PC-9 (cell line): Measurements from ENCODE around the gene GPR17. TPM values are rescaled to one million over a fixed set of nuclear protein-coding genes. Genes with fewer than 3 reads are reported as not detected.

ENCODE experiments used
- BruUV-seq: library from RNA; stranded (reverse); fragments of 400-500 nt; replicated peaks from 2 replicates; lab custom pipeline; 2021; lab: Mats Ljungman, UMichigan
- CTCF ChIA-PET: fragments of 300-600 bp; sonication (Branson Sonifier 250); formaldehyde crosslinking; loops from one replicate; lab custom pipeline; 2022; ENCODE audit warnings: antibody characterized with exemption; lab: Charles Lee
- POLR2A ChIA-PET: fragments of 300-600 bp; sonication (Branson Sonifier 250); formaldehyde crosslinking; loops from one replicate; lab custom pipeline; 2022; ENCODE audit warnings: antibody characterized with exemption; ENCODE audit not compliant: unreplicated experiment; lab: Charles Lee
- DNase-seq, 2 experiments: peaks; one replicate each; pipeline versions ENCODE4 v3.0.0 to v3.0.0-alpha.2; 2015 to 2022; ENCODE audit warnings: mixed read lengths in 1 of 2
- H2AFZ ChIP-seq: fragments of 200-600 bp; sonication (generic); 2 replicates; pipeline ENCODE4 v1.8.1; 2017; ENCODE audit warnings: antibody characterized with exemption
- H3F3A ChIP-seq: fragments of 200-600 bp; sonication (generic); 2 replicates; pipeline ENCODE4 v1.8.1; 2017; ENCODE audit warnings: antibody characterized with exemption, mild to moderate bottlenecking, low read depth; ENCODE audit not compliant: insufficient read depth
- H3K27ac ChIP-seq: fragments of 200-600 bp; sonication (generic); 2 replicates; pipeline ENCODE4 v1.6.1; 2016; ENCODE audit warnings: mixed run types
- H3K27me3 ChIP-seq: fragments of 200-600 bp; sonication (generic); 2 replicates; pipeline ENCODE4 v1.6.1; 2016; ENCODE audit warnings: low read depth, mixed run types; ENCODE audit not compliant: insufficient read depth
- H3K36me3 ChIP-seq: fragments of 200-600 bp; sonication (generic); 2 replicates; pipeline ENCODE4 v1.6.1; 2016; ENCODE audit warnings: low read depth, mixed run types
- H3K4me1 ChIP-seq: fragments of 200-600 bp; sonication (generic); replicated peaks from 2 replicates; pipeline ENCODE4 v1.6.1; 2016; ENCODE audit warnings: mixed run types; ENCODE audit not compliant: insufficient read depth
- H3K4me2 ChIP-seq: fragments of 200-600 bp; sonication (generic); 2 replicates; pipeline ENCODE4 v1.6.1; 2017; ENCODE audit warnings: mixed run types
- H3K4me3 ChIP-seq: fragments of 200-600 bp; sonication (generic); 2 replicates; pipeline ENCODE4 v1.6.1; 2016; ENCODE audit warnings: mixed run types
- H3K79me2 ChIP-seq: fragments of 200-600 bp; sonication (generic); 2 replicates; pipeline ENCODE4 v1.6.1; 2017; ENCODE audit warnings: low read depth, mixed run types
- H3K9me2 ChIP-seq: fragments of 200-600 bp; sonication (generic); 2 replicates; pipeline ENCODE4 v1.8.1; 2017; ENCODE audit warnings: mild to moderate bottlenecking; ENCODE audit not compliant: insufficient read depth
- H3K9me3 ChIP-seq: fragments of 200-600 bp; sonication (generic); 2 replicates; pipeline ENCODE4 v1.8.1; 2016; ENCODE audit warnings: low read depth; ENCODE audit not compliant: insufficient read depth
- H4K20me1 ChIP-seq: fragments of 200-600 bp; sonication (generic); 2 replicates; pipeline ENCODE4 v1.8.1; 2017; ENCODE audit not compliant: insufficient read depth
- CTCF ChIP-seq: fragments of 200-600 bp; sonication (generic); conservative IDR thresholded peaks from 2 replicates; pipeline ENCODE4 v1.6.1; 2017; ENCODE audit warnings: mixed run types, antibody characterized with exemption, mild to moderate bottlenecking, moderate library complexity
- EZH2 ChIP-seq: fragments of 200-600 bp; sonication (generic); IDR thresholded peaks from 2 replicates; pipeline ENCODE4 v1.8.0; 2017; ENCODE audit warnings: antibody characterized with exemption, low read depth
- intact Hi-C: fragments of 100-400 bp; cut with micrococcal nuclease; formaldehyde crosslinking; loops from one replicate; pipeline ENCODE4 v1.10.0; 2022; ENCODE audit not compliant: unreplicated experiment
- total RNA-seq: library from RNA; stranded (reverse); gene quantifications from 2 replicates; pipeline ENCODE4 v1.2.3, GENCODE V29; 2021

Gene GPR17
- total RNA-seq, 1 experiment from 2014 or later = not detected

GRCh38 chr2:127628767-127629614 is 17.0 kb upstream of the GPR17 start:
- no peaks in the 10 kb centered on the region for H3K79me2 ChIP-seq
- CTCF ChIA-PET = no interaction called here
- DNase-seq = no peak
- no peaks in the 10 kb centered on the region for H3K9me3 ChIP-seq
- BruUV-seq = no TSS peak
- H3K27ac ChIP-seq = no peak overlapping the region
- intact Hi-C loops = no loop called here
- no peak overlapping the region for H3K4me3 ChIP-seq
- 0 out of 2 replicates have a peak, but pooled peaks cover 9% of the 10 kb centered on the region for H3K27me3 ChIP-seq
- H3K4me1 ChIP-seq = peaks cover 8% of the 10 kb centered on the region; the same call in 1 of the 2 replicates
- TF ChIP-seq EZH2 = no peak
- no peak for TF ChIP-seq CTCF
- no peaks in the 10 kb centered on the region for H3F3A ChIP-seq
- no peaks in the 10 kb centered on the region for H3K36me3 ChIP-seq
- no peak overlapping the region for H2AFZ ChIP-seq
- no peak overlapping the region for H3K4me2 ChIP-seq
- POLR2A ChIA-PET = no interaction called here
- H4K20me1 ChIP-seq = no peaks in the 10 kb centered on the region
- H3K9me2 ChIP-seq = no peaks in the 10 kb centered on the region

DNA sequence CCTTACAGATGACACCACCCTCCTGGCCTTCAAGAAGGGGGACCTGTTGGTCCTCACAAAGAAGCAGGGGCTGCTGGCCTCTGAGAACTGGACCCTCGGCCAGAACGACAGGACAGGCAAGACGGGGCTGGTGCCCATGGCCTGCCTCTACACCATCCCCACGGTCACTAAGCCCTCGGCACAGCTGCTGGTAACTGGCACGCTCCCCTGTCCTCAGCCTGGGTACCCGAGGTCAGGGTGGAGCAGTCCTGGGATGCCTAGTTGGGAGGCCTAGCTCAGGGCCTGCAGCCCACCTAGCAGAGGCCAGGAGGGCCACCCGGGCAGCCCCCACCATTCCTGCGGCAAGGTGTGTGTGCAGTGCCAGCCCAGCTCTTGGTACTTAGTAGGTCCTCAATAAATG is 16.3 kb upstream of the GPR17 start:
- no peak overlapping the region for H2AFZ ChIP-seq
- no peak overlapping the region for H3K4me3 ChIP-seq
- TF ChIP-seq EZH2 (no peak), CTCF (no peak)
- 0 out of 2 replicates have a peak, but pooled peaks cover 9% of the 10 kb centered on the region for H3K27me3 ChIP-seq
- ChIA-PET CTCF (no interaction called here), POLR2A (no interaction called here)
- no peaks in the 10 kb centered on the region for H3K9me2 ChIP-seq
- H3K27ac ChIP-seq = no peak overlapping the region
- no peak for DNase-seq
- H3K79me2 ChIP-seq = no peaks in the 10 kb centered on the region
- intact Hi-C loops = no loop called here
- no peaks in the 10 kb centered on the region for H4K20me1 ChIP-seq
- no peaks in the 10 kb centered on the region for H3K36me3 ChIP-seq
- peaks cover 8% of the 10 kb centered on the region; the same call in 1 of the 2 replicates for H3K4me1 ChIP-seq
- no peaks in the 10 kb centered on the region for H3F3A ChIP-seq
- BruUV-seq = no TSS peak
- no peak overlapping the region for H3K4me2 ChIP-seq
- H3K9me3 ChIP-seq = no peaks in the 10 kb centered on the region

- Histone ChIP-seq H3K4me1 (peaks cover 8% of the 10 kb centered on the region; the same call in 1 of the 2 replicates), H3K36me3 (no peaks in the 10 kb centered on the region), H4K20me1 (no peaks in the 10 kb centered on the region), H3K27ac (no peak overlapping the region), H3K79me2 (no peaks in the 10 kb centered on the region), H3F3A (no peaks in the 10 kb centered on the region), H3K9me2 (no peaks in the 10 kb centered on the region), H3K4me2 (no peak overlapping the region), H2AFZ (no peak overlapping the region), H3K4me3 (no peak overlapping the region), H3K9me3 (no peaks in the 10 kb centered on the region), H3K27me3 (0 out of 2 replicates have a peak, but pooled peaks cover 9% of the 10 kb centered on the region)
- DNase-seq = no peak
- CTCF ChIA-PET = no interaction called here
- POLR2A ChIA-PET = no interaction called here
- no TSS peak for BruUV-seq
- intact Hi-C loops = no loop called here
- TF ChIP-seq CTCF (no peak), EZH2 (no peak)
These were observed 15.7 kb upstream of the GPR17 start for GRCh38 chr2:127630096-127630863.
